GM18909 (cell line): ENCODE data around the gene MAPRE3.
A peak's percentile ranks its signal among the peaks of the same experiment; 100 is the strongest.

Experiments used
- ATAC-seq: cut with Tn5 transposase; IDR thresholded peaks from one replicate; pipeline ENCODE4 v1.9.1; 2021; ENCODE audit warnings: mild to moderate bottlenecking; ENCODE audit not compliant: unreplicated experiment, poor library complexity

Gene MAPRE3

DNA sequence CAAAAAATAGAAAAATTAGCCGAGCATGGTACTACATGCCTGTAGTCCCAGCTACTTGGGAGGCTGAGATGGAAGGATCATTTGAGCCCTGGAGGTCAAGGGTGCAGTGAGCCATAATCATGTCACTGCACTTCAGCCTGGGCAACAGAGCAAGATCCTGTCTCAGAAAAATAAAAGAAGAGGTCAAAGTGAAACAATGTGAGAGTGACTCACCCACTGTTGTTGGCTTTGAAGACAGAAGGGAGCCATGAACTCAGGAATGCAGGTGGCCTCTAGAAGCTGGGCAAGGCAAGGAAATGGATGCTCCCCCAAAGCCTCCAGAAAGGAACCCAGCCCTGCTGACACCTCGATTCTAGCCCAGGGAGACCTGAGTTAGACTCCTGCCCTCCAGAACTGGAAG is 58.6 kb downstream of the MAPRE3 start:
- ATAC-seq = no peak

DNA sequence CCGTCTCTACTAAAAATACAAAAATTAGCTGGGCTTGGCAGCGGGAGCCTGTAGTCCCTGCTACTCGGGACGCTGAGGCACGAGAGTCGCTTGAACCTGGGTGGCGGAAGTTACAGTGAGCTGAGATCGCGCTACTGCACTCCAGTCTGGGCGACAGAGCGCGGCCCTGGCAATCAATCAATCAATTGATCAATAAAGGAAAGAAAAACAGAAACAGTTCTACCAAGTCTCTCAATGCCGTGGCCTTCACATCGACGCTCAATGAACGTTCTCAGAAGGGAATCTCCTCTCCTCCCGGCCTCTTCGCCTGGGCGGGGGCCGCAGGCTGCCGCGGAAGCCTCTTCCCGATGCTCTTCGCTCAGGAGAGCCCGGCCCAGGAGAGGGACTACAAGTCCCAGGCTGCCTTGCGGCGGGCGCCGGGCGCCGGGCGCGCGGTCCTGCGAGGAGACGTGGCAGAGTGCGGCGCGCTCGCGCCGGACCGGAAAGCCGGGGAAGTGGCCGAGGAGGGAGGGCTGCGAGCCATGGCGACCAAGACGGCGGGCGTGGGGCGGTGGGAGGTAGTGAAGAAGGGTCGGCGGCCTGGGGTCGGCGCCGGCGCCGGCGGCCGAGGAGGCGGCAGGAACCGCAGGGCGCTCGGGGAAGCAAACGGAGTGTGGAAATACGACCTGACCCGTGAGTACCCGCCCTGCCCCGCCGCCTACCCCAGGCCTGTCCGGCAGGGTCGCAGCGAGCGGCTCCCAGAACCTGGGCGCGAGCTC is 62.2 kb downstream of the MAPRE3 start, which contains the start of gene TMEM214:
Gene TMEM214 (plus strand): TSS at position 471 of the 758 bp plus-strand sequence. CDS start 51 bp downstream, at position 522.
- peak; percentile 94 for ATAC-seq

DNA sequence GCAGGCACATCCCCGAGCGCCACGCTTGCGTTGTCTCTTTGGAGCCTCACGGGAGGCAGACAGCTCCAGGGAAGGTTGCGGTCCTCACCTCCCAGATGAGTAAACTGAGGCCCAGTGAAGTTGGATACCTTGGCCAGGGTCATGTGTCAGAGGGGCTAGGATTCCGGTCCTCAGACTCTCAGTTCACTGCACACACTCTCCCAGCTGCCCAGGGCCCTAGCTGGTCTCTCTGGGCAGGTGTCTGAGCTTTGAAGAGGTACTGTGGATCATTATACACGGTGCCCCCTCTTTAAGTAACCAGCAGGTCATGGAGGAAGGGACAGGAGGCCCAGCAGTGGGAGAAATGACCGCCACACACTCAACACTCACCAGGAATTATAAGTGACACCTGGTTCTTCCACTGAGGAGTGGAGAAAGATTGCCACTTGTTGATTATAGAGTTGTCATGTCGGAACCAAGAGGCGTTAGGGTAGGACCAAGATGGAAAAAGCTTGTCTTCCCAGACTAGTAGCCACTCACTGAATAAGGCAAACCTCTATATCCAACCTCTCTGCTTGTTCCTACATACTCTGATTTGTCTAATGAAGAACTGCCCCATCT is 62.9 kb downstream of the MAPRE3 start:
- ATAC-seq = peak; percentile 1

- ATAC-seq = no peak
These were observed 67.6 kb downstream of the MAPRE3 start for GRCh38 chr2:27038012-27038411.

DNA sequence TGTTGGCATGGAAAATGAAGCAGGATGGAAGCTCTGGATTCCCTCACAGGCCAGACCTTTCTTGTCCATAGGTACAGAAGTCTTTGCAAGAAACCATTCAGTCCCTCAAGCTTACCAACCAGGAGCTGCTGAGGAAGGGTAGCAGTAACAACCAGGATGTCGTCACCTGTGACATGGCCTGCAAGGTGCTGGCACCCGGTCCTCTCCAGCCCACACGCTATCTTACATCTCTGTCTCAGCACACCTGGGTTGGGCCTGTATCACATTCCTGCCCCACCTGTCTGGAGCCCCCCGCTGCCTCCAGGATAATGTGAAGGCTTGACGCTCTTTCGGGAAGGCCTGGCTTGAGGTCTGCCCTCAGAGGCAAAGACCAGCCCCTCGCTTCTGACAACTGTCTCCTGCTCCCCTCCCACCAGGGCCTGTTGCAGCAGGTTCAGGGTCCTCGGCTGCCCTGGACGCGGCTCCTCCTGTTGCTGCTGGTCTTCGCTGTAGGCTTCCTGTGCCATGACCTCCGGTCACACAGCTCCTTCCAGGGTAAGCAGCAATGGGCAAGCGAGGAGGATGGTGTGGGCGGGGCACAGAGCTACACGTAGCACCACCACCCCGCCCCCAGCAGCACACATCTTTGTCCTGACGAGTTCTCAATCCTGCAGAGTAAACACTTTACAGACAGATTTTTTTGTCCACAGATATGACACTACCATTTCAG is 68.3 kb downstream of the MAPRE3 start:
- ATAC-seq = no peak

DNA sequence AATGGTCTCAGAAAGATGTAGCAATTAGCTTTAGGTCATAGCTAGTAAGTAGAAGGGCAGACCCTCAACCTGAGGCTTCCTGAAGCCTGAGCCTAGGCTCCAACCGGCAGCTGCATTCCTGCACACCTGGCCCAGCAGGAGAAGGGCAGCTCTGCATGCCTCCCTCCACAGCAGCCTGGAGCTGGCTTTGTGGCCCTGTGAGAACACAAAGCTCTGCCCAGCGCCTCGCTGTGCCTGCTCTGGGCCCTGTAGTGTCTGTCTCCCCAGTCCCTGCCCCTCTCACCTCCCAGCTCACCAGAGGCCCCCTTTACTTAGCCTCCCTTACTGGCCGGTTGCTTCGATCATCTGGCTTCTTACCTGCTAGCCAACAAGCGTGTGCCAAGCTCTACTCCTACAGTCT is 69.0 kb downstream of the MAPRE3 start:
- ATAC-seq = no peak

DNA sequence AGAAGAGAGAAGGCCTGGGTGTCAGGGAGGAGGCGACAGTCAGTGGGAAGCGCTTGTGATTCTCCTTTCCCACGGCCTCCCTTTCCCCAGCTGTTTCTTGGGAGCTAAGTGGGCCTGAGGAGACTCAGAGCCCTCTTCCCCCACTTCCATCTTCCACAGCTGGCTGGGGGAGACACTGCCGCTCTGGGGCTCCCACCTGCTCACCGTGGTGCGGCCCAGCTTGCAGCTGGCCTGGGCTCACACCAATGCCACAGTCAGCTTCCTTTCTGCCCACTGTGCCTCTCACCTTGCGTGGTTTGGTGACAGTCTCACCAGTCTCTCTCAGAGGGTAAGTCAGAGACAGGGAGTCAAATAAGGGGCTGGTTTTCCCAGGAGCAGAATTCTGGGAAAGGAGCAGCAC is 69.4 kb downstream of the MAPRE3 start:
- ATAC-seq = no peak

DNA sequence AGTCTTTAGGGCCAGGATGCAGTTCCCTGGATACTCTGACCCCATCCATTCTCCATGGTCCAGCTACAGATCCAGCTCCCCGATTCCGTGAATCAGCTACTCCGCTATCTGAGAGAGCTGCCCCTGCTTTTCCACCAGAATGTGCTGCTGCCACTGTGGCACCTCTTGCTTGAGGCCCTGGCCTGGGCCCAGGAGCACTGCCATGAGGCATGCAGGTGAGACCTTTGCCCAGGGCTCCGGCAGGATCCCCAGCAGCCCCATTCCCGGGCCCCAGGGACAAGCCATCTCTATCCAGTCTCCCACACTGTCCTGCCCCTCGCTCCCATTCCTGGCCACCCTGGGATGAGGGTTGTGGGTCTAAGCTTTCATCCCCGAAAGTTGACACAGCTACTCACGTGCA is 69.8 kb downstream of the MAPRE3 start:
- no peak for ATAC-seq

DNA sequence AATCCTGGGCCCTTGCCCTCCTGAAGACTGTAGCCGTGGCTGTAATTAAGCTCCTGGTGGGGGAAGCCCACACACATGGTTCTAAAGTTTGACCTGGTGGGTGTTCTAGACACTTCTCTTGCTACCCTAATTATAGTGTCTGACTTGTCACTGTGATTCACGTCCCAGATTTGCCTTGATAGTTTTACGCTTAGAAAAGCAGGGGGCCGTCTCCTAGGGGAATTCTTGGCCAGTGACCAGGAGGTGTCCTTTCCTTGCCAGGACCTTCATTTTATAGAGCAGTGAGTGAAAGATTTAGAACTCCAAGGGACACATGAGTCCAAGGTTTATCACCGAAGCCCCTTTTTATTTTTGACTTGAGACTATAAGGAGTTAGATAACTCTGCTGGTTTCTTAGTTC is 71.3 kb downstream of the MAPRE3 start:
- ATAC-seq = peak; percentile 30

DNA sequence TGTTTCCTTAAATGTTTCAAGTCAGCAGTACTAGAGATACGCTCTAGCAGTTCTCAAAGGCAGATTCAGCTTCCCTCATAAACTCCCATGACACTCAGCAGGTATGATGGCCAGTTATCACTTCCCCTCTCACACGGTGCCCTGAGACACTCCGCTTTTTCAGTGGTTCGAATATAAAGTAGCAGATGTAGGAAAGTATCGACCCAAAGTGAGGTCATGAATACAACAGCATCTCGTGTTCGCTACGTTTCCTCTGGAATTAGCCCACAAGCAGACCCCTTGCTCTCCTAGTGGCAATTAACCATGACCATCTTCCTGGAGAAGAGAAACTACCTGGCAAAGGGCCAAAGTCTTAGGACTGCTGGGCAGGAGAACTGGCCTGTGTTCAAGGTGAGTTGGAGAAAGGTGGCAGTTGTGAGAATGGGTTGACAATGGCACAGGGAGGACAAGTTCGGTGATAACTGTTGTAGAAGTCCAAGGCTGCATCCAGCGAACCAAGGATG is 71.8 kb downstream of the MAPRE3 start:
- peak; percentile 59 for ATAC-seq

- ATAC-seq = no peak
These were observed 72.7 kb downstream of the MAPRE3 start for GRCh38 chr2:27042985-27043634.

- ATAC-seq = peak; percentile 22
These were observed 79.2 kb downstream of the MAPRE3 start for GRCh38 chr2:27049422-27050280.

- ATAC-seq = peak; percentile 59
These were observed 80.0 kb downstream of the MAPRE3 start for GRCh38 chr2:27050281-27050995.

- ATAC-seq = peak; percentile 64
These were observed 80.8 kb downstream of the MAPRE3 start, which contains the start of gene AGBL5 for GRCh38 chr2:27050996-27051901. TSS of gene AGBL5 (plus strand) at chr2:27051668. CDS start at chr2:27052959, 1,291 bp downstream.

DNA sequence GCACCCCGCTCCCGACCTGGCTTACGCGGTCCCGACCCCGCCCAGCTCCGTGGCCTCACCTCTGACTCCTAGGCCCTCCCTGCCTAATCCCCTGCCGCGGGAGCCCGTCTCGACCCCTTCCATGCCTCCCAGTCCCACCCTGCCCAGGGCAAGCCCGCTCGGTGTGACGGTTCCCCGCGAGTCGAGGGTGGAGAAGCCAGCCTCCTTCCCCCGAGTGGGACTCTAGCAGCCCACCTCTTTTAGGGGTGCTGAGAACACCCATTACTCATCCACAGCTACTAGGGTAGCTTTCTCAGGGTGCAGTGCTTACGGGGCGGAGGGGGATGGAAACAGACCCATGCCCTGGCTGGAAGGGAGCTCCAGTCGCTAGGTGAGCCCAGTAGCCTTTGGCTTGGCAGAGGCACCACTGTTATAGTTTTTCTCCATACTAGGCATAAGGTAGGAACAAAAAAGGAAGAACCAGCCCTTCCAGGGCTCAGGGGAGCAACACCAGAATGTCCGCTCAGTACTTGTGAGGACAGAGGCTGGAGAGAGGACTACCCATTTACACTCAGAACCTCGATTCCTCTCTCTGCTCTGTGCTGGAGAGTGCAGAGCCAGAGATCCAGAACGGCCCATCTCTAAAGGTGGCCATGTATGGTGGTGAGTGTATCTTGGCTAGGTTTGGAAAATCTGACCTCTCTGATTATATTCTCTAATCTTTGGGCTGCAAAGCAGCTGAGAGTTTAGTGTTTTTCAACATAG is 81.6 kb downstream of the MAPRE3 start:
- ATAC-seq = peak; percentile 1

DNA sequence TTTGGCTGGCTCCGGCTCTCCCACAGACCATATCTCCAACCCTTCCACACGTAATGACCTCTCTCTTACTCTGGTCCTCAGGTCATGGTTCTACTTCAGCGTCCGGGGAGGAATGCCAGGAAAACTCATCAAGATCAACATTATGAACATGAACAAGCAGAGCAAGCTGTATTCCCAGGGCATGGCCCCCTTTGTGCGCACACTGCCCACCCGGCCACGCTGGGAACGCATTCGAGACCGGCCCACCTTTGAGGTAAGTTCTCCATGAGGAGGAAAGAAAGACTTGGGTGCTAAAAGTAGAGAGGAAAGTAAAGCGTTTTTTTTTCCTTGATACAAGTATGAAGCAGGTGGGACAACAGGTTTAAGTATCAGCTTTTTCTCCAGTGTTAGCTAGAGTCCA is 82.9 kb downstream of the MAPRE3 start:
- ATAC-seq = no peak

GRCh38 chr2:27053776-27054175 is 83.3 kb downstream of the MAPRE3 start:
- ATAC-seq = no peak
